Hematopoietic multipotent progenitor cell (in vitro differentiated cells): ENCODE data around the gene RPS6KB1. TPM values are rescaled to one million over a fixed set of nuclear protein-coding genes. Genes with fewer than 3 reads are reported as not detected.
"Not testable (repeated sequence)": the region's sequence is repeated elsewhere in the genome, so short reads cannot be mapped to it uniquely, and the experiment has no call there.

Source experiments
- DNase-seq, 3 donors: peaks; one replicate each; pipeline ENCODE4 v3.0.0-alpha.2; 2011 to 2015; ENCODE audit warnings: low read depth in 2 of 3, low spot score in 2 of 3
- total RNA-seq: library from RNA; depleted of rRNA; stranded (reverse); fragments of >200 nt; gene quantifications from one replicate; pipeline ENCODE4 v1.2.3, GENCODE V29; 2012

The RPS6KB1 gene
- total RNA-seq, 1 donor, result 11.3 TPM

GRCh38 chr17:59930768-59931167 lies 37.8 kb downstream of the RPS6KB1 start:
- DNase-seq, result not testable (repeated sequence)

GRCh38 chr17:59933317-59933716 lies 40.4 kb downstream of the RPS6KB1 start:
- not testable (repeated sequence) for DNase-seq

- not testable (repeated sequence) for DNase-seq
Observed at GRCh38 chr17:59940697-59941096, 47.8 kb downstream of the RPS6KB1 start.

- no peak for DNase-seq
Observed at GRCh38 chr17:59941131-59941530, 48.2 kb downstream of the RPS6KB1 start.

- DNase-seq, result not testable (repeated sequence)
Observed at GRCh38 chr17:59946433-59946832, 53.5 kb downstream of the RPS6KB1 start.

- not testable (repeated sequence) for DNase-seq
Observed at GRCh38 chr17:59947310-59947709, 54.4 kb downstream of the RPS6KB1 start.

- no peak for DNase-seq
Observed at GRCh38 chr17:59950049-59950448, 57.1 kb downstream of the RPS6KB1 start.

- DNase-seq, result no peak
Observed at GRCh38 chr17:59954856-59955255, 61.9 kb downstream of the RPS6KB1 start.

- DNase-seq, result not testable (repeated sequence)
Observed at GRCh38 chr17:59959574-59959973, 66.7 kb downstream of the RPS6KB1 start.

- no peak for DNase-seq
Observed at GRCh38 chr17:59962739-59963318, 69.9 kb downstream of the RPS6KB1 start.

- DNase-seq, result peak in 2 of 3 donors; percentile 38 to 71
Observed at GRCh38 chr17:59963738-59964481, 71.0 kb downstream of the RPS6KB1 start.

- peak; percentile 80 to 89 (median 86) for DNase-seq
Observed at GRCh38 chr17:59964482-59965328, 71.8 kb downstream of the RPS6KB1 start, which contains the start of gene RNFT1. RNFT1 (minus strand) TSS chr17:59964740; CDS start chr17:59964663, 77 bp downstream.

- DNase-seq, result not testable (repeated sequence)
Observed at GRCh38 chr17:59971771-59972170, 78.8 kb downstream of the RPS6KB1 start.

- DNase-seq, result no peak
Observed at GRCh38 chr17:59972778-59973177, 79.9 kb downstream of the RPS6KB1 start.

GRCh38 chr17:59973483-59973882 lies 80.6 kb downstream of the RPS6KB1 start:
- not testable (repeated sequence) for DNase-seq

GRCh38 chr17:59975166-59975565 lies 82.2 kb downstream of the RPS6KB1 start:
- DNase-seq, result not testable (repeated sequence)

GRCh38 chr17:59996608-59997007 lies 103.7 kb downstream of the RPS6KB1 start:
- DNase-seq, result not testable (repeated sequence)
